Activated naive CD4-positive, alpha-beta T cell treated with anti-CD3 and anti-CD28 coated beads, Interleukin-2, amount 50 U/mL, for 24 hours (primary cell): ENCODE measurements around the gene MACROH2A1.

Experiments
- H3K27ac Mint-ChIP-seq: one replicate; pipeline ENCODE4 v1.8.0; 2021; ENCODE audit warnings: mild to moderate bottlenecking, mixed read lengths
- H3K27me3 Mint-ChIP-seq: one replicate; pipeline ENCODE4 v1.8.0; 2021; ENCODE audit warnings: mixed read lengths
- H3K36me3 Mint-ChIP-seq: one replicate; pipeline ENCODE4 v1.8.0; 2021; ENCODE audit warnings: mixed read lengths
- H3K4me1 Mint-ChIP-seq: one replicate; pipeline ENCODE4 v1.8.0; 2021; ENCODE audit warnings: mixed read lengths
- H3K4me3 Mint-ChIP-seq: one replicate; pipeline ENCODE4 v1.8.0; 2021; ENCODE audit warnings: mild to moderate bottlenecking, mixed read lengths
- H3K9me3 Mint-ChIP-seq: one replicate; pipeline ENCODE4 v1.8.0; 2021; ENCODE audit warnings: mixed read lengths

MACROH2A1 gene

DNA sequence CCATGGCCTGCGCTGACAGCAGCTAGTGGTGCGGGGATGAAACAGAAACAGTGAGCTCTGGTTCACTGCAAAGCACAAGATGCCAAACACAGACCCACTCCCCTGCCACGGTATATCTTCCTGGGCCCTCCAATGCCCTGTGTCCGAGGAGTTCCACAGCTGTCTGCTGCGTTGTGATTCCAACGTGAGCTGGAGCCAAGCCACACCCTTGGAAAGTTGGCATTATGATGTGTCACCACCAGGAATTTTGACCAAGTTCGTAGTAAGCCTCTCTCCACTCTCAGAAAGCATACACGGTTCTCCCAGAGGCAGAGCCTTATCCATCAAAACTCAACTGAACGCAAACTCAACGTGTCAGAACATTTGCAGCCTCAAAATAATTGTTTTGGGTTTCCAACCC is 55.6 kb downstream of the MACROH2A1 start:
- Mint-ChIP-seq H3K36me3 (peaks cover 9% of the 10 kb centered on the region), H3K27me3 (no peaks in the 10 kb centered on the region), H3K9me3 (no peaks in the 10 kb centered on the region), H3K4me1 (no peaks in the 10 kb centered on the region), H3K27ac (no peak overlapping the region), H3K4me3 (no peak overlapping the region)

DNA sequence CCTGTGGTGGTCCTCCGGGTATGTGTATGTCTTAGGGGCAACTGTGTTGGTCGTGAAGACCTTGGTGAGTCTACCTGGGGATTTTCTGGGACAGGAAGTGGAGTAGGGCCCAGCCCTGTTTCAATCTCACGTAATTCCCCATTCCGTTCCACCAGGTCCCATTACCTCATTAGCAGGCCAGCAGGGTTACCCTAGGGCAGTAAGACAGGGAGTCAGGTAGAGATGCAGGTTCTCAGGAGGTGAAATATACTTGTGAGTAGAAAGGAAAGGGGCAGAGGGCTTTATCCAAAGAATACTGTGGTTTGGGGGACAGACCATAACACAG is 56.5 kb downstream of the MACROH2A1 start:
- H3K4me3 Mint-ChIP-seq, result no peak overlapping the region
- H3K27me3 Mint-ChIP-seq, result no peaks in the 10 kb centered on the region
- H3K9me3 Mint-ChIP-seq, result no peaks in the 10 kb centered on the region
- no peaks in the 10 kb centered on the region for H3K4me1 Mint-ChIP-seq
- H3K36me3 Mint-ChIP-seq, result peaks cover 9% of the 10 kb centered on the region
- no peak overlapping the region for H3K27ac Mint-ChIP-seq

DNA sequence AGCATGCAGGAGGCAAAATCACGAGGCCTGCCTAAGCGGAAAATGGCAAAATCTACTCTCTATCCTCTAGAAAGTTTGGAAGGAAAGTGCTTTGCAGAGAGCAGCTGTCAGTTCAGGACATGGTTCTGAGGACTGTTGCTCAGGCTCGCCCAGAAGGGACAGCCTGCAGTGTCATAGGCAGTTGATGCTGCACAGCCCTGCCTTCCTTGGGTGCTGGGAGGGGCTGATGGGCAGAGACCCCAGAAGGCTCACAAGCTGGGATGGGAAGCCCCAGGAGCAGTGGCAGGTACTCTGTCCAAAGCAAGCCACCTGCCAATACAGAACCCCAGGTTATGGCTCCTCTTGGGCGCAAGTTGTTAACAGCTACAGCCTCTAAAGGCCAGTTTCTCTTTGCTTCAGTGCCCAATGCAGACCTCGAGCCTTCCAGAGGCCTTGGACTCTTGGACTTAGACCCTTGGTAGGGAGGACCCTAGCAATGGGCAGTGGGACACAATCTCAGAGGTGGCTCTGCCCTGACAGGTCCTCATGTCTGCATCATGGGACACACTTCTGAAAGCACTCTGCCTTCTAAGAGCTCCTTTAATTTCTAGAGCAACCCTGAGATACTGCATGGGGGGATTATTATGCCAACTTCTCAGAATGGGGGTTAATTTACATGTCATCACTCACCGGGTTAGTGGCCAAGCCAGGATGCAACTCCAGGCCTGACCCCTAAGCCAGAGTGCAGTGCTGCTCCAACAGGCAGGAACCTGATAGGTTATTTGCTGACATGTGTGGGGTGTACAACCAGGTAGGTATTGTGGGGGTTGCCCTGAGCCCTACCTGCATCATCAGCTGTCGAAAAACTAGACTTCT is 57.1 kb downstream of the MACROH2A1 start:
- H3K9me3 Mint-ChIP-seq, result no peaks in the 10 kb centered on the region
- no peak overlapping the region for H3K4me3 Mint-ChIP-seq
- no peaks in the 10 kb centered on the region for H3K27me3 Mint-ChIP-seq
- peaks cover 9% of the 10 kb centered on the region for H3K36me3 Mint-ChIP-seq
- no peaks in the 10 kb centered on the region for H3K4me1 Mint-ChIP-seq
- no peak overlapping the region for H3K27ac Mint-ChIP-seq

DNA sequence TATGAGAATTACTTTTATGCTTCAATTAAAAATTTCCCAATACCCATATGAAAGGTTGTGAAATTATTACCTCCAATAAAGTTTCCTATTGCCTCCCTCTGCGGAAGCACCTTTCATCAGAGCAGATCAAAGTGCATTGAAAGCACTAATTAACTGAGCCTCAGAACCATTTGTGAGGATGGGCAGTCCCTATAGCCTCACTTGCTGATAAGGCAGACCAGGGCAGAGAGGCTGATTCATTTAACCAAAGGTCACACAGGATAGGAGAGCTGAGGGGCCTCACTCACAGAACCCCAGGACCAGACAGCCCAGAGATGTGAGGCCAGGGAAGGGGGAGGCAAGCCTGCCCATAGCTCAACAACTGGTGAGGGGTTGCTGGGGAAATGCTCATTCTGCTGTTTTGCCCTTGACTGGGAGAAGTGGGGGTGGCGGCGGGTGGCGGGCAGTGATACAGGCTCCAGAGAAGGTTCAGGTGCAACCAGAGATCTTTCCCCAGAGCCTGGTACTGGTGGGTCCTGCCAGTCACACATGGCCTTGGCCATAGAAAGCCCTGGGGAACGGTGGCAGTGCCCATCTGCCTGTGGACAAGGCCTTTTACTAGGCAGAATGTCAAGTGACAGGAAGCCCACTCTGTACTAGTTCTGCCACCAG is 57.9 kb downstream of the MACROH2A1 start:
- Mint-ChIP-seq H3K4me1 (no peaks in the 10 kb centered on the region), H3K4me3 (no peak overlapping the region), H3K36me3 (peaks cover 7% of the 10 kb centered on the region)

DNA sequence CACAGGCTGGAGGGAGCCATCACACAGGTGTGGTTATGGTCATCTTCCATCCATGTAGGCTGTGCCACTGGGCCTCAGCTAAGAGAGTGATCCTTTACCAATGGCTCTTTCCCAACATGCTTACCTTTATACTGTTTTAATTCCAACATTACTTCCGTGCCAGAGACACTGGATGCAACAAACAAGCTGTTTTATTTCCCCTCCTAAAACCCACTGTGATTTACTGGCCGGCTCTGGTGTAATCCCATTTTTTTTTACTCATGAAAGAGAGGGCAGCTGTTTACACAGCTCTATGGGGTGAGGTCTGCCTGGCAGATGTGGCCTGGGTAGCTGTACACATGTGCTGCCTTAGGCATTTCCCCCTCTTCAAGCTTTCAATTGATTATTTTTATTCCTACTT is 58.5 kb downstream of the MACROH2A1 start:
- Mint-ChIP-seq H3K4me3 (no peak overlapping the region), H3K36me3 (peaks cover 7% of the 10 kb centered on the region), H3K4me1 (no peaks in the 10 kb centered on the region), H3K27me3 (no peaks in the 10 kb centered on the region), H3K27ac (no peak overlapping the region), H3K9me3 (no peaks in the 10 kb centered on the region)

More for the DNA sequence above, 57.9 kb downstream of the MACROH2A1 start:
- H3K9me3 Mint-ChIP-seq, result no peaks in the 10 kb centered on the region
- H3K27ac Mint-ChIP-seq, result no peak overlapping the region
- no peaks in the 10 kb centered on the region for H3K27me3 Mint-ChIP-seq

DNA sequence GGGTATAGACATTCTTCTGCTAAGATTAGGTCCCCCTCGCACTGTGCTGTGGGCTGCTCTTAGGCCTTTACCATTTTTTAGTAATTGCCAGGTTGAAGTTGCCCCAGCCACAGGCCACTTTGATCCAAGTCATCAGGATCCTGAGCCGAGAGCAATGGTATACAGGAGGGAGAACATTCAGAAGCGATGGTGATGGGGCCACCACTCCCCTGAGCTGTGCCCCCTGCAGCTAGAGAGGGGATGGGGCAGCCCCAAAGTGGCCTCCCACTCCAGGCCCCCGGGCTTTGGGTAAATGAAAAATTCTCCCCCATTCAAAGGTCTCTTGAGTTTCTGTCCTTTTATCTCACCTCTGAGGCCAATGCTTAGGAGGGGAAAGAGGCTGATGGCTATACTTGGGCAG is 59.4 kb downstream of the MACROH2A1 start:
- no peaks in the 10 kb centered on the region for H3K27me3 Mint-ChIP-seq
- no peak overlapping the region for H3K27ac Mint-ChIP-seq
- H3K4me3 Mint-ChIP-seq, result no peak overlapping the region
- H3K9me3 Mint-ChIP-seq, result no peaks in the 10 kb centered on the region
- H3K36me3 Mint-ChIP-seq, result peaks cover 4% of the 10 kb centered on the region
- no peaks in the 10 kb centered on the region for H3K4me1 Mint-ChIP-seq

DNA sequence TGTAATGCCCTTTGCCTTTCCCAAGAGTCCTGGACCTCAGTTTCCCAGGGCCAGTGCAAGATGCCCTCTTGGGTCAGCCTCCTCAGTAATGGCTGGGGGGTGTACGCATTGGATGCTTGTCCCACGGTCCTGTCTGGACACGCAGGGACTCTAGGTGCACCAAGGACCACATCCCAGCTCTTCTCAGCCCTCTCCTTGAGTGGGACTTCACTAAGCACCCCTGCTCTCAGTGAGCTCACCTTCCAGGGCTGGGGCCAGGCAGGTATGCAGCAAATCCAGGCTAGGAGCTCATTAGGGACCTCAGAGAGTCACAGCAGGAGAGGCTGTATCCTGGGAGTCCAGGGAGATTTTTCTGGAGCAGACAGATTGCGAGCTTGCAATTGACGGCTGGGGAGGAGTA is 59.8 kb downstream of the MACROH2A1 start:
- Mint-ChIP-seq H3K9me3 (no peaks in the 10 kb centered on the region), H3K36me3 (peaks cover 4% of the 10 kb centered on the region), H3K4me3 (no peak overlapping the region), H3K27ac (no peak overlapping the region), H3K27me3 (no peaks in the 10 kb centered on the region), H3K4me1 (no peaks in the 10 kb centered on the region)

DNA sequence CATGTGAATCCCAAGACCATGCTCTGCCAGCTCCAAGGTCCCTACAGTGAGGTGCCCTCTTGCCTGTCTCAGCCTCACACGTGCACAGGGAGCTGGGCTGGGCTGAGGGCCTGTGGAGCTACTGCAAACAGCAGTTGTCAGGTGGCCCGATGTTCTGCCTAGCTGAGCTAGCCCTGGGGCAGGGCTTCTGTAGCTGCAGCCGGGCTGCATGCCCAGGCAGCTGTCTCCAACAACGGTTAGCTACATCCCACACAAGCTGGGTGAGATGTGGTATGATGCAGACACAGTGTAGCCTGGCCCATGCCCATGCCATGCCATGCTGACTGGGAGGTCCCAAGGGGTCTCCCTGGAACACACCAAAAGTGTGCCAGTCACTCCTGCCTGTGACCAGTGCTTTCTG is 62.0 kb downstream of the MACROH2A1 start:
- Mint-ChIP-seq H3K27me3 (no peaks in the 10 kb centered on the region), H3K27ac (no peak overlapping the region), H3K4me1 (no peaks in the 10 kb centered on the region), H3K4me3 (no peak overlapping the region), H3K36me3 (no peaks in the 10 kb centered on the region), H3K9me3 (no peaks in the 10 kb centered on the region)

DNA sequence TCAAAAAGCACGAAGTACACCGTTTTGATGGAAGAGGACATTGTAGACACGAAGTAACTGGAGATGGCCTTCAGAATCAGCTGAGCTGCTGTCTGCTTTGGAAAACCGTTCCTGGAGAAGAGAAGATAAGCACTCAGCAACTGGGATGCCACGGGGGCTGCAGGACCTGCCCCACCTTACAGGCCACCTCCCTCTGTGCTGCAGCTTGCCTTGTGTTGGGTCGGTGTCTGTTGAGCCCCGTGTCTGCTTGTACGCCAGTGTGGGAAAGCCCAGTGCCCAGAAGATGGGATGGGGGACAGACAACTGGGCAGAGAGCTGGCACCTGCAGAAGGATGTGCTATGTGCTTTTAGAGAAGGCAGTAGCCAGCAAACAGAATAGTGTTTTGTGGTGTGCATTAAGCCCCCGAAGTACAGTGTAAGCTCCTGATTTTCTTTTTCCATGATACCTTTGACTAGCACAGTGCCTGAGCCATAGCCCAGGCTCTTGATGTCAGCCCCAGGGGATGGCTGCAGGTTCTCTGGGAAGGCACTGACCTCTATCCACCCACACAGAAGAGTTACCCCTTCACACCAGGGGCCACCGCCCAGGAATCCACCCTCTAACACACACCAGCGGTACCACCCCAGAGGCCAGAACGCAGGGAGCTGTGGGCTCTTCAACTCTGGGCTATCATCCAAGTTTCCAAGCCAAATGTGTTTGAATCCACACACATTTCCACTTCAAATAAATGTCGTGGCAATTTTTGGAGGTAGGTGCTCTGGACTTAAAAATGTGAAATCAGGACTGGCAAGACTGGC is 63.8 kb downstream of the MACROH2A1 start:
- no peaks in the 10 kb centered on the region for H3K9me3 Mint-ChIP-seq
- H3K27ac Mint-ChIP-seq, result no peak overlapping the region
- no peaks in the 10 kb centered on the region for H3K27me3 Mint-ChIP-seq
- no peaks in the 10 kb centered on the region for H3K36me3 Mint-ChIP-seq
- no peak overlapping the region for H3K4me3 Mint-ChIP-seq
- H3K4me1 Mint-ChIP-seq, result no peaks in the 10 kb centered on the region

DNA sequence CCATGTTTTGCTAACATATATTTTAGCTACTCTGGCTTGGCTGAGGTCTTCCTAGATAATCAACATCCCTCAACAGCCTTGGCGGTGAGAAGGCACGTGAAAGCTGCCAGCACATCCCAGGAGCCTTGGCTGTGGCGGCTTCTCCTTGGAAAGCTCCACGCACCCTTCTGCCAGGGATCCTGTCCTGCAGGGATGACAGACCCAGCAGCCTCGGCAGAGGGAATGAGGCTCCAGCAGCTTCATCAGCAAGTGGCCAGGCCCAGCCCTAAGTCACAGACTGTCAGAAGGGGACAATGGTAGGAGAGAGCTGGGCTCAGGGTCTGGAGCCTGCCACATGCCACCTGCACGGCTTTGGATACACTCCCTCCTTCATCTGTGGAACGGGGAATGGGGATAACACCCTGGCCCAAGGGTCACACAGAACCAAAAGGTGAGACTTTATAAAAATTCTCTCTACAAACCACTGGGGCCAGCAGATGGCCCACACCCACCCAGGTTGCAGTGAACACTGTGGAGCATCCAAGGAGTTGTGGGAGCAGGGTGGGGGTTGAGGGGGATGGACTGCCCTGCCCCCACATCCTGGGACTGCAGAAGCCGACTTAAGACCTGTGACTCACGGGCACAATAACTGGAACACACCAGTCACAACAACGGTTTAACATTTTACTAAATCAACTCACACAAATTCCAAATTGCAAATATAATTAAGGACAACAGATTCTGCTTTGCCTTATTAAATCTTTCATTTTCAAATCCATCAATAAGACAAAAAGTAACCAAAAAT is 65.1 kb downstream of the MACROH2A1 start:
- H3K9me3 Mint-ChIP-seq, result no peaks in the 10 kb centered on the region
- H3K4me1 Mint-ChIP-seq, result no peaks in the 10 kb centered on the region
- H3K27ac Mint-ChIP-seq, result peak overlapping the region; percentile 61
- H3K36me3 Mint-ChIP-seq, result no peaks in the 10 kb centered on the region
- no peak overlapping the region for H3K4me3 Mint-ChIP-seq
- H3K27me3 Mint-ChIP-seq, result no peaks in the 10 kb centered on the region

DNA sequence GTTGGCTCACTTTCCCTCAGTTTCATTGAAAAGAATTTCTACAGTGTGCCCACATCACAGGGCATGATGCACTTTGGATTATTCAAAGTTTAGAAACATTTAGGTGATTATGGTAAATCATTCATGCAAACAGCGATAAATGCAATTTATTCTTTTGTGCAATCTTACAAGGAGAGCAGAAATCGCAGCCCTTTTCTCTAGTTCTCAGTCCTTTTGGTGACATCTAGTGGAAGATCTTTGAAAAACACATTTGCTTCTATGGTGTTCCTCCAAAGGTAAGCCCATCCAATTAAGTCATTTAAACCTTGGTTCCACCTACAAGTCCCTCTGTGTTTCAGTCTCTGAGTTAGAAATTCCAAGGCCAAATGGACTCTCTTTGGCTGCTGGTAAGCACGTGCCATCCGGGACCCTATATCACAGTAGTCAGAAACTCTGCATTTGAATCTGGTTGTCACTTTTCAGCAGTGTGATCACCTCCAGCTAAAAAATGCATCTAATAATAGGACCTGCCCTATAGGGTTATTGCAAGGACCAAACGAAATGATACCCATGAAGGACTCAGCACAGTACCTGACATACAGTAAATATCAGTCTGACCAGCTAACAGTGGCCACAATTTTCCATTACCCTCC is 66.4 kb downstream of the MACROH2A1 start:
- no peaks in the 10 kb centered on the region for H3K9me3 Mint-ChIP-seq
- H3K27ac Mint-ChIP-seq, result no peak overlapping the region
- H3K4me3 Mint-ChIP-seq, result no peak overlapping the region
- H3K27me3 Mint-ChIP-seq, result no peaks in the 10 kb centered on the region
- no peaks in the 10 kb centered on the region for H3K36me3 Mint-ChIP-seq
- H3K4me1 Mint-ChIP-seq, result peaks cover 4% of the 10 kb centered on the region

DNA sequence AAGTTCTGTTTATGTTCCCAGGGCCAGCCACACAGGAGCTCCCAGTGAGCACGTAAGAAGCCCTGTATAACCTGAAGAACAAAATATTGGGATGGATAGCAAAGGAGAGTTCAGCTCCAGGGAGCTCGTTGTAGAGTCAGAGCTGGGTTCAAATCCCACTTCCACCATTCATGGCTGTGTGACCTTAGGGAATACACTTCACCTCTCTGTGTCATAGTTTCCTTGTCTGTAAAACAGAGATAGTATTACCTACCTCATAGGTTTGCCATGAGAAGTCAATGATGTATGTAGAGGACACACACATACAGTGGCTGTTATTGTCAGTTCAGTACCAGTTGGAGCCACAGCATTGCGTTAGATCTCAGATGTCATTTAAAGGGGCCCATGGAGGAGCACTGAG is 67.4 kb downstream of the MACROH2A1 start:
- no peak overlapping the region for H3K27ac Mint-ChIP-seq
- peaks cover 4% of the 10 kb centered on the region for H3K4me1 Mint-ChIP-seq
- no peak overlapping the region for H3K4me3 Mint-ChIP-seq
- H3K9me3 Mint-ChIP-seq, result no peaks in the 10 kb centered on the region
- no peaks in the 10 kb centered on the region for H3K36me3 Mint-ChIP-seq
- no peaks in the 10 kb centered on the region for H3K27me3 Mint-ChIP-seq

DNA sequence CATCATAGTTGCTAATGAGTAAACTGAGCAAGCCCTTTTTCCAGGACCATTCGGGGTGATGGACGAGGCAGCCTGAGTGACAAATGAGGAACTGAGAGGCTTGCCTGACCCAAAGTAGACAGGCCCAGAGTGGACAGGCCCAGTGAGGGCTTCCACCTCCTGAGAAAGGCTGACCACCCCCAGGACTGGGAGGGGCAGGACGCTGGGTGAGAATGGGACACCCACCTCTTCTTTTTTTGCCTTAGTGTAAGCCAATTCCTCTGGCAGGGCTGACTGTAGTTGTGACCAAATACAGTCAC is 68.3 kb downstream of the MACROH2A1 start:
- Mint-ChIP-seq H3K27me3 (no peaks in the 10 kb centered on the region), H3K4me3 (no peak overlapping the region), H3K9me3 (no peaks in the 10 kb centered on the region), H3K36me3 (no peaks in the 10 kb centered on the region), H3K27ac (no peak overlapping the region), H3K4me1 (peaks cover 13% of the 10 kb centered on the region)

DNA sequence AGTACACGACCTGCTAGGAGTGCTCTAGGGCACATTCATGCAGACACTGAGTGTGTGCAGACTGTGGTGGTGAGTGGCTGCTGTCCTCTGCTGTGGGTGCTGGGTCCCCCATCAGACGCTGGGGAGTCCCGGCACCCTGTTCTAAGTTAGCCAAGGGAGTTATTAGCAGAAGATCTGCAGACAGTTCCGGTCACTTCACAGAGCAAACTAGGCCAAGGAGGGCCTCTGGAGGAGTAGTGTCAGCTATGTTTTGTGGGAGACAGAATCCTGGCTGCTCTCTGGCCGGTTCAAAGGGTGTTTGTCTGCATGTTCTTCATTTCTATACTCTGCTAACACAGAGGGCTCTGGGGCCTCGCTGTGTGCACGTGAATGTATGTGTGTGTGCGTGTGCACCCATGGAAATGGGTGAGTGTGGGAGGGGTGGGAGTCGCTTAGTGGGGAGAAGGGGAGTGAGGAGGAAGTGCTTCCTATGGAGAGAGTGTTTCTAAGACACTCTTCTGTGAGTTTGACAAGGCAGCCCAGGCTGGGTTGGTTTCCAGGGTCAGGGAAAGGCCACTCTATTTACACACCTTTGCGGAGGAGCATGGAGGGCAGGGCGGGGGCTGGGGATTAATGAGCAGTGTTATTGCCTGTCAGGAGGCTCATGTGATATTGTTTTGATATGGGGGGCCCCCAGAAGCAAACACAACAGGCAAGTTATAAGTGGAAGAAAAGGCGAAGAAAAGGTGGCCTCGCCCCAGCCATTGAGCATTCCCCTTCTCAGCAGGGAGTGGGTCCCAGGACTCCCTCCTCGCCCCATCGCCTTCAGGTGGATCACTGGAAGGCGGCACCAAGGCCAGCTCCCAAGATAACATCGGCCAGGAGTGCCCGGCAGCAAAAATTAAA is 68.9 kb downstream of the MACROH2A1 start:
- H3K9me3 Mint-ChIP-seq, result no peaks in the 10 kb centered on the region
- H3K4me3 Mint-ChIP-seq, result no peak overlapping the region
- H3K27ac Mint-ChIP-seq, result no peak overlapping the region
- H3K27me3 Mint-ChIP-seq, result no peaks in the 10 kb centered on the region
- H3K36me3 Mint-ChIP-seq, result no peaks in the 10 kb centered on the region
- peaks cover 19% of the 10 kb centered on the region for H3K4me1 Mint-ChIP-seq
